Endothelial cell of umbilical vein (primary cell): ENCODE results near the gene LRRC17. TPM values are rescaled to one million over a fixed set of nuclear protein-coding genes. Genes with fewer than 3 reads are reported as not detected.

Experiments used
- BruUV-seq: library from RNA; stranded (reverse); fragments of 400-500 nt; replicated peaks from 2 replicates; lab custom pipeline; 2021; lab: Mats Ljungman, UMichigan
- CTCF ChIA-PET: fragments of 300-600, 350-600 bp; sonication (Branson Sonifier 250); formaldehyde crosslinking; loops from one replicate; lab custom pipeline; 2021; ENCODE audit warnings: antibody characterized with exemption, inconsistent platforms; lab: Charles Lee
- POLR2A ChIA-PET: fragments of 300-600, 350-600 bp; sonication (Branson Sonifier 250); formaldehyde crosslinking; loops from one replicate; lab custom pipeline; 2021; ENCODE audit warnings: antibody characterized with exemption, inconsistent platforms; lab: Charles Lee
- DNase-seq: peaks from one replicate; pipeline ENCODE4 v3.0.0-alpha.2; 2011; ENCODE audit warnings: low read depth, low spot score
- FAIRE-seq: peaks from 2 replicates; lab custom pipeline; 2011; peaks lifted over from hg19 to GRCh38; lab: Jason Lieb, UNC
- H2AFZ ChIP-seq: 2 replicates; pipeline ENCODE4 v1.6.0; 2012; ENCODE audit warnings: low read depth, low read length, control low read depth, inconsistent platforms
- H3K27ac ChIP-seq: 2 replicates; pipeline ENCODE4 v1.5.1; 2011; ENCODE audit warnings: low read depth, mild to moderate bottlenecking, control low read depth, low read length, moderate library complexity; ENCODE audit not compliant: insufficient read depth
- H3K27me3 ChIP-seq, 2 experiments: 2 replicates each; pipeline versions ENCODE4 v1.6.0 to v1.6.1; 2011; ENCODE audit warnings: low read length in 2 of 2, mixed read lengths in 1 of 2; ENCODE audit not compliant: control insufficient read depth in 2 of 2, insufficient read depth in 2 of 2
- H3K36me3 ChIP-seq, 2 experiments: 2 replicates in 1 of 2; 3 replicates in 1 of 2; pipeline ENCODE4 v1.5.1; 2011; ENCODE audit warnings: low read length in 2 of 2, mild to moderate bottlenecking in 1 of 2, moderate library complexity in 1 of 2; ENCODE audit not compliant: control insufficient read depth in 2 of 2, insufficient read depth in 2 of 2; ENCODE audit errors: extremely low read depth in 1 of 2
- H3K4me1 ChIP-seq: 3 replicates; pipeline ENCODE4 v1.5.1; 2011; ENCODE audit warnings: mild to moderate bottlenecking, low read length; ENCODE audit not compliant: control insufficient read depth, insufficient read depth; ENCODE audit errors: extremely low read depth
- H3K4me2 ChIP-seq: 2 replicates; pipeline ENCODE4 v1.6.1; 2011; ENCODE audit warnings: low read length, control low read depth, mixed read lengths; ENCODE audit not compliant: insufficient read depth
- H3K4me3 ChIP-seq, 3 experiments: fragments of 200-600 bp in 1 of 3; sonication (generic), shearing (Covaris generic) in 1 of 3; replicated peaks in 1 of 3; 2 replicates each; pipeline ENCODE4 v1.5.1; 2011 to 2016; ENCODE audit warnings: control low read depth in 3 of 3, low read length in 3 of 3, mild to moderate bottlenecking in 2 of 3, inconsistent platforms in 1 of 3, low read depth in 1 of 3, moderate library complexity in 1 of 3; ENCODE audit not compliant: insufficient read depth in 1 of 3
- H3K79me2 ChIP-seq: 2 replicates; pipeline ENCODE4 v1.6.0; 2012; ENCODE audit warnings: low read length, inconsistent platforms; ENCODE audit not compliant: control insufficient read depth, insufficient read depth
- H3K9ac ChIP-seq: replicated peaks from 2 replicates; pipeline ENCODE3; 2011; ENCODE audit warnings: low read length, control low read depth; ENCODE audit not compliant: insufficient read depth; ENCODE audit errors: extremely low read depth
- H3K9me1 ChIP-seq: replicated peaks from 3 replicates; pipeline ENCODE4 v1.6.0; 2011; ENCODE audit warnings: mild to moderate bottlenecking, low read length; ENCODE audit not compliant: control insufficient read depth, insufficient read depth; ENCODE audit errors: extremely low read depth
- H3K9me3 ChIP-seq: replicated peaks from 2 replicates; pipeline ENCODE4 v1.5.1; 2012; ENCODE audit warnings: low read length, inconsistent platforms; ENCODE audit not compliant: control insufficient read depth, insufficient read depth
- H4K20me1 ChIP-seq: replicated peaks from 2 replicates; pipeline ENCODE3; 2011; ENCODE audit warnings: mild to moderate bottlenecking, low read length; ENCODE audit not compliant: control insufficient read depth, insufficient read depth; ENCODE audit errors: extremely low read depth
- EZH2 ChIP-seq: IDR thresholded peaks from 2 replicates; pipeline ENCODE4 v1.6.1; 2012; ENCODE audit warnings: borderline replicate concordance, low read depth, mild to moderate bottlenecking, moderate library complexity, low read length, inconsistent platforms; ENCODE audit not compliant: severe bottlenecking
- FOS ChIP-seq: IDR thresholded peaks from 2 replicates; pipeline ENCODE4 v1.6.1; 2011; ENCODE audit warnings: mild to moderate bottlenecking, low read length, moderate library complexity, borderline replicate concordance; ENCODE audit not compliant: insufficient read depth
- GATA2 ChIP-seq: IDR thresholded peaks from 2 replicates; pipeline ENCODE4 v1.7.0; 2011; ENCODE audit warnings: low read depth, mild to moderate bottlenecking, moderate library complexity, mixed read lengths, low read length; ENCODE audit not compliant: insufficient read length, insufficient read depth
- JUN ChIP-seq: IDR thresholded peaks from 2 replicates; pipeline ENCODE4 v1.6.1; 2011; ENCODE audit warnings: borderline replicate concordance, low read depth; ENCODE audit not compliant: insufficient read length, insufficient read depth
- MYC ChIP-seq: IDR thresholded peaks from one replicate; pipeline ENCODE4 v1.6.1; 2011; ENCODE audit warnings: mild to moderate bottlenecking, low read depth, low read length
- POLR2A ChIP-seq: IDR thresholded peaks from 2 replicates; pipeline ENCODE4 v1.6.1; 2012; ENCODE audit warnings: low read depth, mild to moderate bottlenecking, control low read depth, low read length
- POLR2AphosphoS5 ChIP-seq: IDR thresholded peaks from 2 replicates; pipeline ENCODE4 v1.6.1; 2012; ENCODE audit warnings: low read depth, mild to moderate bottlenecking, control low read depth, low read length, moderate library complexity; ENCODE audit not compliant: insufficient read depth
- dilution Hi-C: fragments of 300-500 bp; cut with MboI; formaldehyde crosslinking; loops from one replicate; pipeline ENCODE4 v1.15.0; 2019; ENCODE audit warnings: low sequenced_read_pairs; ENCODE audit not compliant: extremely low pct_ligation_motif_present
- intact Hi-C: fragments of 100-400 bp; cut with micrococcal nuclease; formaldehyde crosslinking; loops from one replicate; pipeline ENCODE4 v1.10.0; 2022
- polyA plus RNA-seq, 4 experiments: library from polyadenylated mRNA; depleted of rRNA in 3 of 4; stranded (reverse) in 3 of 4; unstranded in 1 of 4; fragments of >200 nt; gene quantifications; 2 replicates each; pipeline versions ENCODE4 v1.2.1 to v1.2.3, GENCODE V29; 2011 to 2012; ENCODE audit warnings: missing spikeins in 1 of 4
- total RNA-seq: library from RNA; stranded (reverse); gene quantifications from 2 replicates; pipeline ENCODE4 v1.2.3, GENCODE V29; 2021
- TF ChIP-seq, protein P1 (sequence below), 2 donors: IDR thresholded peaks; 1 replicate in 1 of 2; 2 replicates in 1 of 2; pipeline ENCODE4 v1.5.1; 2011; ENCODE audit warnings: low read length in 2 of 2, mild to moderate bottlenecking in 2 of 2, moderate library complexity in 2 of 2, control low read depth in 1 of 2, inconsistent platforms in 1 of 2, low read depth in 1 of 2; ENCODE audit not compliant: insufficient read depth in 1 of 2; ENCODE audit errors: extremely low read depth in 1 of 2
- TF ChIP-seq, protein P2 (sequence below): IDR thresholded peaks from 2 replicates; pipeline ENCODE4 v1.6.1; 2011; ENCODE audit not compliant: insufficient read depth, insufficient read length

Gene LRRC17
- total and polyA plus RNA-seq, 2 donors (not counting 3 experiments of a cell fraction or from before 2014, with no cell fraction given), result 22.7 to 33.7 TPM

DNA sequence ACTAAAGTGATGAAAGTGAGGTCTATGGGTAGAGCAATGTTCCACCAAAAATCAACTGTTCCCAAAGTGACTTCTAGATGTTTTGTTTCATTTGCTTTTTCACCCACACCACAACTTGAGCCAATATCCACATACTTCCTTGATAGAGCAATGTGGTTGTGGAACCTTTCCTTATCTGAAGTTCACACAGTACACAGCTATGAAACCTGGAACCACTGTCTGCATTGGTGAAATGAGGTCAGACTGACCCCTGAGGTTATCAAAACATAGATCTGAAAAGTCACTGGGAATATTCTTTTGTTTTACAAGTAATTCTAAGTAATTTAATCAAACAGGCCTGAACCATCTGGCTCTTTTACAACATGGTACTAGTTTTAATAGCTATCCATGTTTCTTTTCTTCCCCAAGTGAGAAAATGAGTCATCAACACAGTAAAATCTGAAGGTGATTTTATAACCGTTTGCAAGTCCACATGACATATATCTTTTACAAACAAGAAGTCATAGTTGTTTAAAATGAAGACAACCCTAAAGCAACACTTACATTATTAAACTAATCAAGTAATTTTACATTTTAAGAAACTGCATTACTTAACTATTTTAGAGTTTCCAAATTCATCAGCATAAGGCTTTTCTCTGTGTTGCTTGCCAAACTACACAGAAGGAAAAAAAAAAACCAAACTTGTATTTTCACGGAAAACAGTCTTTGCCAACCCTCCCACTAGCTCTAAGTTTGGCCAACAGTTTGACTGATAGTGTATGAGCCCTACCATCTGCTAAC lies 80.3 kb downstream of the LRRC17 start:
- Histone ChIP-seq H4K20me1 (no peaks in the 10 kb centered on the region), H3K9ac (peak overlapping the region; percentile 79), H3K4me1 (peaks cover 43% of the 10 kb centered on the region), H3K27me3 (no peaks in the 10 kb centered on the region), H3K36me3 (no peaks in the 10 kb centered on the region), H3K4me2 (peak overlapping the region; percentile 68), H3K4me3 (no peak overlapping the region), H2AFZ (peak overlapping the region; percentile 52), H3K79me2 (no peaks in the 10 kb centered on the region), H3K9me1 (no peaks in the 10 kb centered on the region), H3K9me3 (no peaks in the 10 kb centered on the region), H3K27ac (peak overlapping the region; percentile 99)
- no TSS peak for BruUV-seq
- peak; percentile 97 for TF ChIP-seq JUN
- peak; percentile 70 for TF ChIP-seq POLR2A
- no peak for TF ChIP-seq EZH2
- peak; percentile 95 for TF ChIP-seq POLR2AphosphoS5
- TF ChIP-seq, protein P1, sequence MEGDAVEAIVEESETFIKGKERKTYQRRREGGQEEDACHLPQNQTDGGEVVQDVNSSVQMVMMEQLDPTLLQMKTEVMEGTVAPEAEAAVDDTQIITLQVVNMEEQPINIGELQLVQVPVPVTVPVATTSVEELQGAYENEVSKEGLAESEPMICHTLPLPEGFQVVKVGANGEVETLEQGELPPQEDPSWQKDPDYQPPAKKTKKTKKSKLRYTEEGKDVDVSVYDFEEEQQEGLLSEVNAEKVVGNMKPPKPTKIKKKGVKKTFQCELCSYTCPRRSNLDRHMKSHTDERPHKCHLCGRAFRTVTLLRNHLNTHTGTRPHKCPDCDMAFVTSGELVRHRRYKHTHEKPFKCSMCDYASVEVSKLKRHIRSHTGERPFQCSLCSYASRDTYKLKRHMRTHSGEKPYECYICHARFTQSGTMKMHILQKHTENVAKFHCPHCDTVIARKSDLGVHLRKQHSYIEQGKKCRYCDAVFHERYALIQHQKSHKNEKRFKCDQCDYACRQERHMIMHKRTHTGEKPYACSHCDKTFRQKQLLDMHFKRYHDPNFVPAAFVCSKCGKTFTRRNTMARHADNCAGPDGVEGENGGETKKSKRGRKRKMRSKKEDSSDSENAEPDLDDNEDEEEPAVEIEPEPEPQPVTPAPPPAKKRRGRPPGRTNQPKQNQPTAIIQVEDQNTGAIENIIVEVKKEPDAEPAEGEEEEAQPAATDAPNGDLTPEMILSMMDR (IDR thresholded peaks at IDR 0.05; ENCODE audit: extremely low read depth in 1 of 2, insufficient read depth in 1 of 2, low read depth in 1 of 2, low read length in 2 of 2), result no peak
- TF ChIP-seq, protein P2, sequence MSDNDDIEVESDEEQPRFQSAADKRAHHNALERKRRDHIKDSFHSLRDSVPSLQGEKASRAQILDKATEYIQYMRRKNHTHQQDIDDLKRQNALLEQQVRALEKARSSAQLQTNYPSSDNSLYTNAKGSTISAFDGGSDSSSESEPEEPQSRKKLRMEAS, result no peak
- peak; percentile 92 for TF ChIP-seq FOS
- peak; percentile 47 for TF ChIP-seq MYC
- peak; percentile 98 for TF ChIP-seq GATA2
- DNase-seq (peak; percentile 100), FAIRE-seq (peak; percentile 97)
- dilution Hi-C loops (no loop called here), intact Hi-C loops (loop anchor here (1.0 kb wide), 4 partner anchors 20 to 121 kb away; no protein-coding TSS in a partner anchor)
- POLR2A ChIA-PET, result interaction anchor here (0.6 kb wide), 1 partner anchor 119 kb away, joined by 3 read pairs; no protein-coding TSS in a partner anchor
- CTCF ChIA-PET, result interaction anchor here (0.7 to 3.3 kb wide), 12 partner anchors 15 to 235 kb away, joined by 3 to 35 read pairs (median 4); no protein-coding TSS in a partner anchor
